Panc1 (cell line): ENCODE measurements around the gene RPS3. TPM values are rescaled to one million over a fixed set of nuclear protein-coding genes. Genes with fewer than 3 reads are reported as not detected.

Experiments
- ATAC-seq: fragments of 200-7000 bp; cut with Tn5 transposase; 2 replicates; pipeline ENCODE4 v1.9.1; 2020; ENCODE audit warnings: mild to moderate bottlenecking, moderate library complexity
- BruUV-seq: library from RNA; stranded (reverse); fragments of 400-500 nt; replicated peaks from 2 replicates; lab custom pipeline; 2021; lab: Mats Ljungman, UMichigan
- CTCF ChIA-PET: fragments of 300-600 bp; sonication (Branson Sonifier 250); formaldehyde crosslinking; loops from one replicate; lab custom pipeline; 2022; ENCODE audit warnings: antibody characterized with exemption; lab: Charles Lee
- POLR2A ChIA-PET: fragments of 300-600 bp; sonication (Branson Sonifier 250); formaldehyde crosslinking; loops from one replicate; lab custom pipeline; 2022; ENCODE audit warnings: antibody characterized with exemption; lab: Charles Lee
- DNase-seq: peaks from one replicate; pipeline ENCODE4 v3.0.0-alpha.2; 2010; ENCODE audit warnings: low read depth, low spot score
- H3K27ac ChIP-seq: 2 replicates; pipeline ENCODE4 v1.5.1; 2011; ENCODE audit warnings: mild to moderate bottlenecking, low read length, inconsistent platforms
- H3K27me3 ChIP-seq: fragments of 200-500 bp; sonication (Bioruptor generic); 2 replicates; pipeline ENCODE4 v1.6.0; 2014; ENCODE audit warnings: low read length, inconsistent platforms; ENCODE audit not compliant: control insufficient read depth, insufficient read depth
- H3K36me3 ChIP-seq: fragments of 200-500 bp; sonication (Bioruptor generic); 2 replicates; pipeline ENCODE4 v1.5.1; 2014; ENCODE audit warnings: inconsistent platforms, mild to moderate bottlenecking, low read length, moderate library complexity; ENCODE audit not compliant: control insufficient read depth, insufficient read depth
- H3K4me1 ChIP-seq: 2 replicates; pipeline ENCODE4 v1.5.1; 2011; ENCODE audit warnings: inconsistent platforms, mild to moderate bottlenecking, low read length, moderate library complexity; ENCODE audit not compliant: control insufficient read depth, insufficient read depth
- H3K4me3 ChIP-seq, 2 experiments: 2 replicates each; pipeline ENCODE4 v1.5.1; 2011 to 2012; ENCODE audit warnings: low read depth in 2 of 2, low read length in 2 of 2, mild to moderate bottlenecking in 2 of 2, inconsistent platforms in 1 of 2, moderate library complexity in 1 of 2
- H3K9me3 ChIP-seq: fragments of 200-500 bp; sonication (Bioruptor generic); 2 replicates; pipeline ENCODE4 v1.5.1; 2014; ENCODE audit warnings: low read depth, mild to moderate bottlenecking, inconsistent platforms, low read length, moderate library complexity; ENCODE audit not compliant: control insufficient read depth, insufficient read depth
- POLR2AphosphoS5 ChIP-seq: IDR thresholded peaks from 2 replicates; pipeline ENCODE4 v1.6.1; 2012; ENCODE audit warnings: mild to moderate bottlenecking, low read depth, low read length, moderate library complexity
- SIN3A ChIP-seq: IDR thresholded peaks from 2 replicates; pipeline ENCODE4 v1.6.1; 2012; ENCODE audit warnings: low read depth, mild to moderate bottlenecking, low read length, moderate library complexity, borderline replicate concordance; ENCODE audit not compliant: insufficient read depth
- TCF7L2 ChIP-seq: IDR thresholded peaks from 2 replicates; pipeline ENCODE4 v1.6.1; 2011; ENCODE audit warnings: mild to moderate bottlenecking, low read depth, low read length, inconsistent platforms
- in situ Hi-C: cut with HindIII; loops from 2 replicates; pipeline ENCODE4 v1.10.0; 2016; ENCODE audit warnings: low sequenced_read_pairs, low pct_unique_long_range_greater_than_20kb
- intact Hi-C: fragments of 100-400 bp; cut with micrococcal nuclease; formaldehyde crosslinking; loops from one replicate; pipeline ENCODE4 v1.10.0; 2022; ENCODE audit not compliant: unreplicated experiment
- total RNA-seq: library from RNA; stranded (reverse); gene quantifications from one replicate; pipeline ENCODE4 v1.2.1, GENCODE V29; 2021; ENCODE audit not compliant: unreplicated experiment
- TF ChIP-seq, protein P1 (sequence below), 2 experiments: IDR thresholded peaks; 2 replicates each; pipeline ENCODE4 v1.6.1; 2011 to 2012; ENCODE audit warnings: low read depth in 2 of 2, control low read depth in 1 of 2, low read length in 1 of 2, mild to moderate bottlenecking in 1 of 2, moderate library complexity in 1 of 2; ENCODE audit not compliant: insufficient read depth in 1 of 2
- TF ChIP-seq, protein P2 (sequence below): fragments of 450-650 bp; IDR thresholded peaks from 2 replicates; pipeline ENCODE4 v1.5.1; 2017; ENCODE audit warnings: mild to moderate bottlenecking

The RPS3 gene
- total RNA-seq, 1 experiment from 2014 or later: 2,945 TPM

DNA sequence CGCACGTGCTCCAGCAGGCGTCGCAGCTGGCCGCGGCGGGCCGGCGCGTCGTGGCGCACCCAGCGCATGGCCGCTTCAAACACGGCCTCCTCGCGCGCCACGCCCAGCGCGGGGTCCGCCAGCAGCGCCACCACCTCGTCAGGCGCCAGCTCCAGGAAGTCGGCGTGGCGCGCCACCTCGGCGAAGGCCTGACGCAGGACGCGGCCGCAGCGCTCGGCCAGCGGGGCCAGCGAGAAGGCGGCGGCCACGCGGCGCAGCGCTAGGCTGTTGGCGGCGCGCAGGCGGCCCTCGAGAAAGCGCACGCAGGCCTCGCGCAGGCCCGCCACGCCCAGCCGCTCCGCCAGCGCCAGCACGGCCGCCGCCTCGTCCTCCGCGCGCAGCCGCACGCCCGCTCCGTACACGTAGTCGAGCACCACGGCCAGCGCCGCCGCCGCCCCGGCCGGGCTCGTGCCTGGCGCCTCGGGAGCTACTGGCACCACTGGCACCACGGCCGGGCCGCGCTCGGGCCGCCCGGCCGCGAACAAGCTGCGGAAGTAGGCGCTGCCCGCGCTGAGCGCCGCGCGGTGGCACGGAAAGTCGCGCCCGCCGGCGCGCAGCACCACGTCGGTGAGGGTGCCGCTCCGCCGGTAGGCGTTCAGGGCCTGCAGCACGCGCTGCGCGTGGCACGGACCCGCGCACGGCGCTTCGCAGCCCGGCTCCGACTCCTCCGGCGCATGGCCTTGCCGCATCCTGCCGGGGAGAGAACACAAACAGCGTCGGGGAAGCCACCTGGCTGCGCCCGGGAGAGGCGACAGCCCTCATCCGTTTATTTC is 30.8 kb downstream of the RPS3 start:
- TF ChIP-seq, protein P1, sequence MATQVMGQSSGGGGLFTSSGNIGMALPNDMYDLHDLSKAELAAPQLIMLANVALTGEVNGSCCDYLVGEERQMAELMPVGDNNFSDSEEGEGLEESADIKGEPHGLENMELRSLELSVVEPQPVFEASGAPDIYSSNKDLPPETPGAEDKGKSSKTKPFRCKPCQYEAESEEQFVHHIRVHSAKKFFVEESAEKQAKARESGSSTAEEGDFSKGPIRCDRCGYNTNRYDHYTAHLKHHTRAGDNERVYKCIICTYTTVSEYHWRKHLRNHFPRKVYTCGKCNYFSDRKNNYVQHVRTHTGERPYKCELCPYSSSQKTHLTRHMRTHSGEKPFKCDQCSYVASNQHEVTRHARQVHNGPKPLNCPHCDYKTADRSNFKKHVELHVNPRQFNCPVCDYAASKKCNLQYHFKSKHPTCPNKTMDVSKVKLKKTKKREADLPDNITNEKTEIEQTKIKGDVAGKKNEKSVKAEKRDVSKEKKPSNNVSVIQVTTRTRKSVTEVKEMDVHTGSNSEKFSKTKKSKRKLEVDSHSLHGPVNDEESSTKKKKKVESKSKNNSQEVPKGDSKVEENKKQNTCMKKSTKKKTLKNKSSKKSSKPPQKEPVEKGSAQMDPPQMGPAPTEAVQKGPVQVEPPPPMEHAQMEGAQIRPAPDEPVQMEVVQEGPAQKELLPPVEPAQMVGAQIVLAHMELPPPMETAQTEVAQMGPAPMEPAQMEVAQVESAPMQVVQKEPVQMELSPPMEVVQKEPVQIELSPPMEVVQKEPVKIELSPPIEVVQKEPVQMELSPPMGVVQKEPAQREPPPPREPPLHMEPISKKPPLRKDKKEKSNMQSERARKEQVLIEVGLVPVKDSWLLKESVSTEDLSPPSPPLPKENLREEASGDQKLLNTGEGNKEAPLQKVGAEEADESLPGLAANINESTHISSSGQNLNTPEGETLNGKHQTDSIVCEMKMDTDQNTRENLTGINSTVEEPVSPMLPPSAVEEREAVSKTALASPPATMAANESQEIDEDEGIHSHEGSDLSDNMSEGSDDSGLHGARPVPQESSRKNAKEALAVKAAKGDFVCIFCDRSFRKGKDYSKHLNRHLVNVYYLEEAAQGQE (IDR thresholded peaks at IDR 0.05; ENCODE audit: insufficient read depth in 1 of 2, low read depth in 2 of 2, low read length in 1 of 2): peak in 1 of 2 experiments; percentile 85; a peak in 2 of 4 replicates
- TF ChIP-seq SIN3A: no peak; the same call in 1 of the 2 replicates
- TF ChIP-seq TCF7L2: peak; percentile 52; the same call in 1 of the 2 replicates
- TF ChIP-seq, protein P2, sequence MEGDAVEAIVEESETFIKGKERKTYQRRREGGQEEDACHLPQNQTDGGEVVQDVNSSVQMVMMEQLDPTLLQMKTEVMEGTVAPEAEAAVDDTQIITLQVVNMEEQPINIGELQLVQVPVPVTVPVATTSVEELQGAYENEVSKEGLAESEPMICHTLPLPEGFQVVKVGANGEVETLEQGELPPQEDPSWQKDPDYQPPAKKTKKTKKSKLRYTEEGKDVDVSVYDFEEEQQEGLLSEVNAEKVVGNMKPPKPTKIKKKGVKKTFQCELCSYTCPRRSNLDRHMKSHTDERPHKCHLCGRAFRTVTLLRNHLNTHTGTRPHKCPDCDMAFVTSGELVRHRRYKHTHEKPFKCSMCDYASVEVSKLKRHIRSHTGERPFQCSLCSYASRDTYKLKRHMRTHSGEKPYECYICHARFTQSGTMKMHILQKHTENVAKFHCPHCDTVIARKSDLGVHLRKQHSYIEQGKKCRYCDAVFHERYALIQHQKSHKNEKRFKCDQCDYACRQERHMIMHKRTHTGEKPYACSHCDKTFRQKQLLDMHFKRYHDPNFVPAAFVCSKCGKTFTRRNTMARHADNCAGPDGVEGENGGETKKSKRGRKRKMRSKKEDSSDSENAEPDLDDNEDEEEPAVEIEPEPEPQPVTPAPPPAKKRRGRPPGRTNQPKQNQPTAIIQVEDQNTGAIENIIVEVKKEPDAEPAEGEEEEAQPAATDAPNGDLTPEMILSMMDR: no peak; the same call in 1 of the 2 replicates
- TF ChIP-seq POLR2AphosphoS5: no peak
- ATAC-seq: peak; percentile 86
- H3K9me3 ChIP-seq: no peaks in the 10 kb centered on the region
- intact Hi-C loops (no loop called here), in situ Hi-C loops (no loop called here)
- no peaks in the 10 kb centered on the region for H3K36me3 ChIP-seq
- no peaks in the 10 kb centered on the region for H3K27me3 ChIP-seq
- H3K27ac ChIP-seq: peak overlapping the region; percentile 89
- BruUV-seq: no TSS peak
- POLR2A ChIA-PET: interaction anchor here (0.7 kb wide), 1 partner anchor 722 kb away, joined by 3 read pairs; no protein-coding TSS in a partner anchor
- H3K4me3 ChIP-seq: peak overlapping the region; percentile 53 to 78
- DNase-seq: no peak
- H3K4me1 ChIP-seq: peaks cover 20% of the 10 kb centered on the region
- CTCF ChIA-PET: interaction anchor here (0.6 kb wide), 1 partner anchor 67 kb away, joined by 3 read pairs; no protein-coding TSS in a partner anchor

DNA sequence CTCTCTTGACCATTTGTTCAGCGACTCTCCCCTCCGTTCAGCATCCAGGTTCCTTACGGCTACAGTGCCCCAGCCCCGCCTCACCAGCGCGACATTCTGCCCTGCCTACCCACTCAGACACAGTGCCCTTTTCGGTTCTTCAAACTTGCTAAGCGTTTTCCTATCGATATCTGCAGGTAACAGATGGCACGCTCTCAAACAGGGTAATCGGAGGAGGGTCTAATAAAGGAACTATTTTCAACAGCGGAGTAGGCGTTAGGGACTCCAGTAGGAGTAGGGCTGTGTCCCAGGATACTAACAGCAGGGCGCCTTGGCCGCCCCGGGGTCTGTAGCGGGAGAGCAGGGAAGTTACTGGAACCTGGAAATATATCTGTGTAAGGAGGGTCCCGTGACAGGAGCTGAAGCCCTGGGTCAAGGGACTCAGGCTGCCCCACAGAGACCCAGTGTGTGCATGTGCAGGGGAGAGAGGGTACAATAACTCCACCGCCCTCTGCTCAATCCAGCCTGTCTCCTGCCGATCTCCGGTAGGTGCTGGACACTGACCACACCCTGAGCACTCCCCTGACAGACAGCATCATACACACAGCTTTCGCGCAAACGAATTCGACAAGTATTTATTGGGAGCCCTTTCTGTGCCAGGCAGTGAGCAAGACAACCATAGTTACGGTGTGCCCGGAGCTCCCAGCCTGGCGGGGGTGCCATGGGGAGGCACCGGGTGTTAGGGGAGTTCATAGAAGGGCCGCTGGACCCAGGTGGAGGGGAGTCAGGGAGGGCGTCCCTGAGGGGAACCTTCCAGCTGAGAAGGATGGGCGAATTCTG is 31.6 kb downstream of the RPS3 start:
- peak overlapping the region; percentile 89 for H3K27ac ChIP-seq
- peaks cover 20% of the 10 kb centered on the region for H3K4me1 ChIP-seq
- no TSS peak for BruUV-seq
- no peaks in the 10 kb centered on the region for H3K27me3 ChIP-seq
- in situ Hi-C loops: no loop called here
- ChIA-PET CTCF (no interaction called here), POLR2A (no interaction called here)
- intact Hi-C loops: no loop called here
- no peaks in the 10 kb centered on the region for H3K36me3 ChIP-seq
- no peak for ATAC-seq
- H3K4me3 ChIP-seq: peak overlapping the region; percentile 53 to 78
- no peak for DNase-seq
- H3K9me3 ChIP-seq: no peaks in the 10 kb centered on the region
- TF ChIP-seq POLR2AphosphoS5: no peak
- no peak for TF ChIP-seq TCF7L2
- no peak for TF ChIP-seq SIN3A
- TF ChIP-seq, protein P1 (IDR thresholded peaks at IDR 0.05; ENCODE audit: insufficient read depth in 1 of 2, low read depth in 2 of 2, low read length in 1 of 2): no peak
- TF ChIP-seq, protein P2: no peak
